ENCODE results near the gene RBM3.

Gene RBM3

DNA sequence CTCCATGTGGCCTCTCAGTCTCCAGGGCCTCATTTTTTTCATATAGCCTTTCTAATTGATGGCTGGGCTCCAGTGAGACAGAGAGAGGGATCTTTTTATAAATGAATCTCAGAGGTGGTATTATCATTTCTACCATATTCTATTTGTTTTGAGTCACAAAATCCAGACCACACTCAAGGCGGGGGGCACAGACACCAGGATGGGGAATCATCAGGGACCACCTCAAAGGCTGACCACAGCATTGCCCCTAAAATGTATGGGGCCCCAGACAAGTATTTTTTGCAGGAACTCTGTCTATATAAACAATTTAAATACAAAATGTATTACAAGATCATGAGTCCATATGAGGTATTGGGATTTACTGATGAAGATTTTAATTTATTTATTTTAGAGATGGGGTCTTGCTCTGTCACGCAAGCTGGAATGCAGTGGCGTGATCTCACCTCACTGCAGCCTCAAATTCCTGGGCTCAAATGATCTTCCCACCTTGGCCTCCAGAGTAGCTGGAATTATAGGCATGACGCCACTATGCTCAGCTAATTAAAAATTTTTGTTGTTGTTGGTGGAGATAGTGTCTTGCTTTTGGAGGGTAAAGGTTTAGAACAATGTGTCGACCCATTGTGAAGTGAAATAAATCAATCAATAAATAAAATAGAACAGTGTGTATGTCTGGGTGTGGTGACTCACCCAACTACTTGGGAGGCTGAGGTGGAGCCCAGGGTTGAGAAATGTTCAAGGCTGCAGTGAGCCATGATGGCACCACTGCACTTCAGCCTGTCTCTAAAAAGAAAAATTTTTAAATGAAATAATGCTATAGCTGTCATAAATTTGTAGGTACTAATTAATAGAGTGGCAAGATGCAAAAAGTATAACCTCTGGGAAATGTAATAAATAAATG is 52.4 kb downstream of the RBM3 start:
- DNase-seq: no peak
